DLD1 (cell line): Measurements from ENCODE around the gene ASCC1.
"Not testable (repeated sequence)": the region's sequence is repeated elsewhere in the genome, so short reads cannot be mapped to it uniquely, and the experiment has no call there.

Experiments used
- in situ Hi-C: cut with HindIII; loops from 2 replicates; pipeline ENCODE4 v1.10.0; 2017; ENCODE audit warnings: low sequenced_read_pairs

ASCC1 gene

GRCh38 chr10:72133517-72133916 lies 82.6 kb downstream of the ASCC1 start:
- in situ Hi-C loops, result no loop called here

GRCh38 chr10:72132854-72133253 lies 83.2 kb downstream of the ASCC1 start:
- in situ Hi-C loops, result no loop called here

- in situ Hi-C loops, result no loop called here
Measured at GRCh38 chr10:72127571-72127970, 88.5 kb downstream of the ASCC1 start.

DNA sequence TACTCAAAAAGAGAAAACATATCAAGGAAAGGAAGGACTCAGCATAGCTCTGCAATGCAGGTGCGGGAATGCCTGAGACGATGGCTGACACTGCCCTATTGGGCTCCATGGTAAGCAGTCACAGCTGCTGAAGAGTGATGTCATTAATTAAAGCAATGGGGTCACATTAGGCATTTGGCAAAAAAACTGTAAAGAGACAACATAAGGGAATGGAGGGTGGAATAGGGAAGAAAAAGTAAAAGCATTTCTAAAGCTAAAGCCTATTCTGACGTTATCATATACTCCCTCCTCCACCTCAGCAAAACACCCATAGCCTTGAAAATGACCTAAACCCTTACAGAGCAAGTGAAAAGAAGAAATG lies 89.2 kb downstream of the ASCC1 start:
- in situ Hi-C loops, result no loop called here

DNA sequence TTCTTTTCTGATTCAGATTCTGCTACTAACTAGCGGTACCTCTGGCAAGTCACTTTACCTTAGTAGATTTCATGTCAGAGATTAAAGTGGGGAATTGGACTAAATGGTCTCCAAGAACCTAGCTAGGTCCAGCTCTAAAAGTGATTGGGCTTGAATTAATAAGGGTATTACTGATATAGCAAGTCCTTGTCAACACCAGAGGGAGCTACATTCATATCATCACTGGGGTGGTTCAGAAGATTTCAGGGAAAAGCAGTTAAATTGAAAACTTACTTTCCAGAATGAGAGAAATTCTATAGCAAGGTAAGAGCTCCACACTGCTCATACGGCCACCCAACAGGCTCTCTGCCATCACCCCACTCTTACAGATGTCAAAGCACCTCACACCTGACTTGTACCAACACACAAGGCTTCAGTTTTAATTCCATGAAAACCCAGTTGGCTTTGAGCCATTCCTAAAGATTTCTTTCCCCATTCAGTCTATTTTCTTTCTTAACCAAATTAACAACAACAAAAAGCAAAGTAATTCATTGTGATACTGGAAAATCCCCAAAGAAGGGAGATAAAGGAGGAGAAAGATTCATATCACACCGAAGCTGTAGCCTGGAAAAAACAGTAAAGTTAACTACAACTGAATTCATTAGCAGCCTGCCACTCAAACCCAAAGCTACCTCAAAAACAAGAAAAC lies 89.7 kb downstream of the ASCC1 start:
- in situ Hi-C loops, result no loop called here

- in situ Hi-C loops, result no loop called here
Measured at GRCh38 chr10:72124989-72125388, 91.1 kb downstream of the ASCC1 start.

- in situ Hi-C loops, result no loop called here
Measured at GRCh38 chr10:72124381-72124780, 91.7 kb downstream of the ASCC1 start.

- in situ Hi-C loops, result no loop called here
Measured at GRCh38 chr10:72123616-72124015, 92.5 kb downstream of the ASCC1 start.

GRCh38 chr10:72122221-72122620 lies 93.9 kb downstream of the ASCC1 start:
- in situ Hi-C loops, result no loop called here

- in situ Hi-C loops, result no loop called here
Measured at GRCh38 chr10:72121389-72121788, 94.7 kb downstream of the ASCC1 start.

DNA sequence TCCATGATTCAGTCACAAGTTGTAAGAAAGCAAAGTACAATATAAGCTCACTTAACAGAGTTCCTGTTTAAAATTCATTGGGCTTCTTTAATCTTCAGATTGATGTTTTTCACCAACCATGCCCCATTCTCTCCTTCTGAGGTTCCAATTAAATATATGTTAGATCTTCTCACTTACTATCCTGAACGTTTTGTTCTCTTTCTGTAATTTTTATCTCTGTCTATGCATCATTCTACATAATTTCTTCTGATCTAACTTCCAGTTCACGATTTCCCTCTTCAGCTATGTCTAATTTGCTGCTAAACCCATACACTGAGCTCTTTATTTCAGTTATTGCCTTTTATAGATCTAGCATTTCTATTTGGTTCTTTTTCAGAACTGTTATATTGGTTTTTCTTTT lies 99.7 kb downstream of the ASCC1 start:
- in situ Hi-C loops, result no loop called here

DNA sequence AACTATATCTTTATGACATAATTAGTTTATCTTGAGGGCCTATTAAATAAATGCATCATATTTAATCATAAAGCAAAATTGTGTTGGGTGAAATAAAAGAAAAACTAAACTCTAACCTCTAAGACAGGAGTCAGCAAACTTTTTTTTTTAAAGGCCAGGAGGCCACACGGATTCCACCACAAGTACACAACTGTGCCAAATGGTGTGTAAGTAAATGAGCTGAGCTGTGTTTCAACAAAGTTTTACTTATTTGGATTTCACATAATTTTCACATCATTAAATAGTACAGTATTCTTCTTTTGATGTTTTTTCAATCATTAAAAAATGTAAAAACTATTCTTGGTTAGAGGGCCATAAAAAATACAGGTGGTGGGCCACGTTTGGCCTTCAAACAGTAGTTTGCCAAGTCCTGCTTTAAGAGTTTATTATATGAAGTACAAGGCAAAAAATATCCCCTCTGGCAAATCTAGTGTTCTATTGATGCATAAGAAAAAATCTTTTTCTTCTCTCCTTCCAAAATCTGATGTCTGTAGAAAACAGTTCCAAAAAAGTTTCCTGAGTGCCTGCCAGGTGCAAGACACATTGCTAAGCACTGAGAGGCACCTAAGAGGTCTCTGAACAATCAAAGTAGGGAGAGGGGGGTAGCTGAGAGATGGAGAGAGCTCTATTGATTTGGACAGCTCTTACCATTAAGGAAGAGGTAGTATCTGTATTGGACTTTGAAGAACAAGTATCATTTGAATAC lies 101.2 kb downstream of the ASCC1 start:
- in situ Hi-C loops, result no loop called here

DNA sequence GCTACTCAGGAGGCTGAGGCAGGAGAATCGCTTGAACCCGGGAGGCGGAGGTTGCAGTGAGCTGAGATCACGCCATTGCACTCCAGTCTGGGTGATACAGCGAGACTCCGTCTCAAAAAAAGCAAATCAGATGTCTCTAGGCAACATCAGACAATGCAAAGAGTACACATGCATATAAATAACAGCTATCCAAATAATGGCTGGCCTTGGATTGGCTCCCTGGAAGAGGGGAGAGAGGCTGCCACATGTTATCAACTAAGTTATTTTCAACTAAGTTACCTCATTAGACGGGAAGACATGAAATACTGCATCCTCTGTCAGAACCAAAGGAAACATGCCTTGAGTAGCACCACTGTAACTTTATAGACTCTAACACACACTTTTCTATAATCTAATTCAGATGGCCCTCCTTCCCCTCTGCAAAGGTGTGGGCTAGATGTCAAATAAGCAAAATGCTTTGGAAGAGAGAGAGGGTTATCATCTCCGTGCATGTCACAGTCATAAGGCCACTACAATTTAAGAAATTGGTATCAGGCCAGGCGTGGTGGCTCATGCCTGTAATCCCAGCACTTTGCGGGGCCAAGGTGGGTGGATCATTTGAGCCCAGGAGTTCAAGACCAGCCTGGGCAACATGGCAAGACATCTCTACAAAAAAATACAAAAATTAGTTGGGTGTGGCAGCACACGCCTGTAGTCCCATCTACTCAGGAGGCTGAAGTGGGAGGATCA lies 105.2 kb downstream of the ASCC1 start:
- in situ Hi-C loops, result no loop called here

- in situ Hi-C loops, result no loop called here
Measured at GRCh38 chr10:72109636-72110157, 106.4 kb downstream of the ASCC1 start.

GRCh38 chr10:72108830-72109635 lies 107.0 kb downstream of the ASCC1 start:
- in situ Hi-C loops, result no loop called here

DNA sequence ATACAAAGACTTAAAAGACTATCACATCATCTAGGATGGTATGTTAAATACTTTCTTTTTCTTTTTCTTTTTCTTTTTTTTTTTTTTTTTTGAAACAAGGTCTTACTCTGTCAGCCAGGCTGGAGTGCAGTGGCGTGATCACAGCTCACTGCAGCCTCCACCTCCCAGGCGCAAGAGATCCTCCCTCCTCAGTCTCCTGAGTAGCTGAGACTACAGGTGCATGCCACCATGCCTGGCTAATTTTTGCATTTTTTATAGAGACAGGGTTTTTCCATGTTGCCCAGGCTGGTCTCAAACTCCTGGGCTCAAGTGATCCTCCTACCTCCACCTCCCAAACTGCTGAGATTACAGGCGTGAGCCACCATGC lies 108.1 kb downstream of the ASCC1 start:
- in situ Hi-C loops, result not testable (repeated sequence)

- in situ Hi-C loops, result no loop called here
Measured at GRCh38 chr10:72107325-72108003, 108.6 kb downstream of the ASCC1 start.

DNA sequence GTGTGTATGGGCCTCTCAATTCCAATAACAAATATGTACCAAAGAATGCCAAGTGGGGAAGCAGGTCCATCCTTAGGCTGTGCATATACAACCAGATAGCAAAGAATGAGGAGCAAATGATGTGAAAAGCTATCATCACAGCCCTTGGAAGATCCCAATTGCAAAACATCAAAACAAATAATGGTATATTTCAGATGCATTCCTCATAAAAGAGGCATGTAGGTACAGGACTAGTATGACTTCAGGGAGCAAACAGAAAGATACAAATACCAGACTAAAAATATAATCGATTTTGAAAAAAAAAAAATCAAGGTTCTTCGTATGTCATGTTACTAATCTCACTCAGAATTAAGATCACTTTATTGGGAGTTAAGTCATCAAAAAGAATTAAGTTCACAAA lies 109.2 kb downstream of the ASCC1 start:
- in situ Hi-C loops, result no loop called here

DNA sequence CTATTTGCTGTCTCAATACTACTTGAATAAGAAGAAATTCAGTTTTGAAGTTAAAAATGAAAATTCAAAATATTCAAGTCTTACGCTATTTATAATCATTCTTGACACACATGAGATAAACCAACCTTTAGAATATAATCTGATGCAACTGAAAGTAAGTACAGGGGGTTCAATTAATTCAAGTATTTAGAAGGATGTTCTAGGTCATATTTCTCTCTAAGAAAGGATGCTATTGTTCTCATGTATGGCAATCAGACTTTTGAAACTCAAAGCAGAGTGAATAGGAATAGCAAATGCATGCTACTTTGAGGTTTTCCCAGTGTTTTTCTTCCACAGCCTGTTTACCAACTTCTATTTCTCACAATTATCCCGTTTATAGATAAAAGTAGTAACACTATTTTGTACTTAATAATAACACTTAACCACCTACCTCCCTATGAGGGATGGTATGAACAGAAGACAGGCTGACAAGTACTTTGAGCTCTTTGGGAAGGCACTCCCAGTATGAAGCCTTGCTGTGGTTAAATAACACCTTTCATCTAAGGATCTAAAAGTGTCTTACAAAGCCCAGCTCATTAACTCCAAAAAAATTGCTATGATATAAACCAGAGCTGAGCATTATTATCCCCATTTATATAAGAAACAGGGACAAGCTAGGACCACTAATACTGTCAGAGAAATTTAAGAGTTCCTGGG lies 109.8 kb downstream of the ASCC1 start:
- in situ Hi-C loops, result no loop called here

GRCh38 chr10:72105710-72106109 lies 110.4 kb downstream of the ASCC1 start:
- in situ Hi-C loops, result no loop called here
